ENCODE results near the gene NDUFB3.

Gene NDUFB3

DNA sequence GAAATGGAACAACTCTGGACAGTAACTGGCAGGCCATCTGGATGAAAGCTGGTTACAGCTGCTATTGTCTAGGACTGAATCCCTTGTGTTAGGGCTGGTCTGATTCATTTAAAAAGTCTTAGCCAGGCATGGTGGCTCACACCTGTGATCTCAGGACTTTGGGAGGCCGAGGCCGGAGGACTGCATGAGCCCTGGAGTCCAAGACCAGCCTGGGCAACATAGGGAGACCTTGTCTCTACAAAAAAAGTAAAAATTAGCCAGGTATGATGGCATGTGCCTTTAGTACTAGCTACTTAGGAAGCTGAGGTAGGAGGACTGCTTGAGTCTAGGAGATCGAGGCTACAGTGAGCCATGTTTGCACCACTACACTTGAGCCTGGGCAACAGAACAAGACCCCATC lies 28.7 kb downstream of the NDUFB3 start:
- DNase-seq, result no peak

DNA sequence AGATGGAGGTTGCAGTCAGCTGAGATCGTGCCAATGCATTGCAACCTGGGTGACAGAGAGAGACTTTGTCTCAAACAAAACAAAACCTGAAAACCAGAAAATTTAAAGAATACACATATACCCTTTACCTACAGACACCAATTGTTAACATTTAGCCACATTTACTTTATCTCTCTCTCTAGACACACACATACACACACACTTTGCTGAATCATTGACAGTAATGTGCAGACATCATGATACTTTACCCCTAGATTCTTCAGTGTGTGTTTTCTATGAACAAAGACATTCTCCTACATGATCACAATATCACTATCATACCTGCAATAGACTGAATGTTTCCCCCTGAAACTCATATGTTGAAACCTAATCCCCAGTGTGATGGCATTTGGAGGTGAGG lies 34.0 kb downstream of the NDUFB3 start:
- no peak for DNase-seq

DNA sequence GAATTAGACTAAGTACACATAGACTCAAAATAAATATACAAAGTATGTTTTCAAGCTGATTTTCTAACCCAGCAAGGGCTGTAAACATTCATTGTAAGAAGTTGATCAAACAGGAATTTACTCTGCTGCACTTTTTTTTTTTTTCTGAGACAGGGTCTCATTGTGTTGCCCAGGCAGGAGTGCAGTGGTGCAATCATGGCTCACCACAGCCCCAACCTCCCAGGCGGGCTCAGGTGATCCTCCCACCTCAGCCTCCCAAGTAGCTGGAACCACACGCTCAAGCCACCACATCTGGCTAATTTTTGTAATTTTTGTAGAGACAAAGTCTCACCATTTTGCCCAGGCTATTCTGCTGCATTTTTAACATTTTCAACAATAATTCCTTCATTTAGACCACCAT lies 35.8 kb downstream of the NDUFB3 start:
- no peak for DNase-seq

DNA sequence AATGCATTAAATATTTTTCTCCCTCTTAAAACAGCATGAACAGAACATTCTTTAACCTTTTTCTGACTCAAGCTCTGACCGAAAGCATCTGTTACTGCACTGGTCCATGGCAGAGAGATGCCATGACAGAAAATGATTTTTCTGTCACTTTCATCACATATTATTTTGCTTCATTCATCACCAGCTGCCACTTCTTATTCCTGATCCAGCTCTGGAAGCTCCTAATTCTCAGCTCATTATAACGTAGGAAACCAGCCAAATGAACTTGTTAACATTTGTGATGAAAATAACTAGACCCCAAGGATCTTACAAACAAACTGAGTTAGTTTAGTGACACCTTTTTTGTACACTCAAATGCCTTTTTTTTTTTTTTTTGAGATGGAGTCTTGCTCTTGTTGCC lies 36.5 kb downstream of the NDUFB3 start:
- no peak for DNase-seq

- DNase-seq, result no peak
Measured at GRCh38 chr2:201109186-201109585, 37.4 kb downstream of the NDUFB3 start.

DNA sequence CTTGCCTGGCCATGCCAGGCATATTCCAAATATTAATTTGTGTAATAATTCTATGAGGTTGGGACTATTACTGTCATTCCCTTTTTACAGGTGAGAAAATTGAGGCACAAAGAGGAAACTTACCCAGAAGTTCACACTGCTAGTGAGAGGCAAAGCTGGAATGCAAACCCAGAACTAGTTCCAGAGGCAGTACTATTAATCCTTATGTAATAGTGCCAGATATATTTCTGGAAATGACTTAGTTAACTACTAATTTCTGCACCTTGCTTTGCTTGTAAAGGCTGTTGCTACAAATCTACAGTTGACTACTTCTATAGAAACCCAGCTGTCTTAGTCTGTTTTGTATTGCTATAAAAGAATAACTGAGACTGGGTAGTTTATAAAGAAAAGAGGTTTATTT lies 38.8 kb downstream of the NDUFB3 start:
- DNase-seq, result no peak

DNA sequence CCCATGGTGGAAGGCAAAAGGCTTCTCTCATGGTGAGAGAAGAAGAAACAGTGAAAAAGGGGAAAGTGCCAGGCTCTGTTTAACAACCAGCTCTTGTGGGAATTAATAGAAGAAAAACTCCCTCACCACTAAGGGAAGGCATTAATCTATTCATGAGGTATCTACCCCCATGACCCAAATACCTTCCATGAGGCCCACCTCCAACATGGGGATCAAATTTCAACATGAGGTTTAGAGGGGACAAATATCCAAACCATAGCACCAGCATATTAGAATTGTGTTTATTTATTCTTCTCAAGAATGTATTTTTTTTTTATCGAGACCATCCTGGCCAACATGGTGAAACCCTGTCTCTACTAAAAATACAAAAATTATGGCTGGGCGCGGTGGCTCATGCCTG lies 39.3 kb downstream of the NDUFB3 start:
- DNase-seq, result no peak

DNA sequence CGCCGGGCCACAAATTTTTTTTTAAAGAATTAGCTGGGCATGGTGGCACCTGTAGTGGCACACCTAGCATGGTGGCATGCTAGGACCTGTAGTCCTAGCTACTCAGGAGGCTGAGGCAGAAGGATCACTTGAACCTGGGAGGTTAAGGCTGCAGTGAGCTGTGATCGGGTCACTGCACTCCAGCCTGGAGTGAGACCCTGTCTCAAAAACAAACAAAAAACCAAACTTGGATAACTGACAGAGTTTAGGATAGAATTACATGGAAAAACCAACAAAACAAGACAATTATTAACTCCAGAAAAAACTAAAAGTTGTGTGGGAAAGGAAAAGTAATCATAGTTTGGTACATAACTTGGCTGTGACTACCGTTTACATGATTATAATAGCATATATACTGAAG lies 42.5 kb downstream of the NDUFB3 start:
- no peak for DNase-seq

- DNase-seq, result no peak
Measured at GRCh38 chr2:201114846-201115245, 43.0 kb downstream of the NDUFB3 start.

DNA sequence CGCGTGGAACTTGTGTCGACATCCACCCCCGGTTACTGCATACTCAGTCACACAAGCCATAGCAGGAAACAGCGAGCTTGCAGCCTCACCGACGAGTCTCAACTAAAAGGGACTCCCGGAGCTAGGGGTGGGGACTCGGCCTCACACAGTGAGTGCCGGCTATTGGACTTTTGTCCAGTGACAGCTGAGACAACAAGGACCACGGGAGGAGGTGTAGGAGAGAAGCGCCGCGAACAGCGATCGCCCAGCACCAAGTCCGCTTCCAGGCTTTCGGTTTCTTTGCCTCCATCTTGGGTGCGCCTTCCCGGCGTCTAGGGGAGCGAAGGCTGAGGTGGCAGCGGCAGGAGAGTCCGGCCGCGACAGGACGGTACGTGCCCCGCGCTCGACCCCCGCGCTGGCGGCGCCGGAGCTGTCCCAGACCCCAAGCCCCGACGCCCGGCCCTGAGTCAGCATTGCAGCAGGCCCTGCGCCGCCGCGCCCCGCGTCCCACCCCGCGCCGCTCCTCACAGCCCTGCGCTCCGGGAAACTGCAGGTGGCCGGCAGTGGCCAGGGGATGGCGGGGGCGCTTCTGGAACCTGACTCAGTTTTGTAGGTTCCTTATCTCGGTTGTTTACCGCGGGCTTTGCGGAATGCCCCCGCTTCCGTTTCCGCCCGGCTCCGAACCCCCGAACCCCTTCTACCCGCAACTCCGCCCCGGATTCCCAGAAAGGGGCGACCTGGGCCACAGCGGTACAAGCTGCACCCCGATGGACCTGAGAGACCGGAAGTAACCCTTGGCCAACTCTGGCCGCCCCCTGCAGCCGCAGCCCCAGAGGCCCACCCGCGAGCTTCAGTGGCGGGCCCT lies 44.5 kb downstream of the NDUFB3 start, which contains the start of gene CFLAR:
CFLAR (plus strand) TSS at position 50 of the 844 bp plus-strand sequence. CDS start 13,702 bp downstream, outside the sequence.
- DNase-seq, result peak; percentile 76

- peak; percentile 73 for DNase-seq
Measured at GRCh38 chr2:201116959-201117734, 45.3 kb downstream of the NDUFB3 start.

- peak; percentile 1 for DNase-seq
Measured at GRCh38 chr2:201117735-201118094, 45.9 kb downstream of the NDUFB3 start.

DNA sequence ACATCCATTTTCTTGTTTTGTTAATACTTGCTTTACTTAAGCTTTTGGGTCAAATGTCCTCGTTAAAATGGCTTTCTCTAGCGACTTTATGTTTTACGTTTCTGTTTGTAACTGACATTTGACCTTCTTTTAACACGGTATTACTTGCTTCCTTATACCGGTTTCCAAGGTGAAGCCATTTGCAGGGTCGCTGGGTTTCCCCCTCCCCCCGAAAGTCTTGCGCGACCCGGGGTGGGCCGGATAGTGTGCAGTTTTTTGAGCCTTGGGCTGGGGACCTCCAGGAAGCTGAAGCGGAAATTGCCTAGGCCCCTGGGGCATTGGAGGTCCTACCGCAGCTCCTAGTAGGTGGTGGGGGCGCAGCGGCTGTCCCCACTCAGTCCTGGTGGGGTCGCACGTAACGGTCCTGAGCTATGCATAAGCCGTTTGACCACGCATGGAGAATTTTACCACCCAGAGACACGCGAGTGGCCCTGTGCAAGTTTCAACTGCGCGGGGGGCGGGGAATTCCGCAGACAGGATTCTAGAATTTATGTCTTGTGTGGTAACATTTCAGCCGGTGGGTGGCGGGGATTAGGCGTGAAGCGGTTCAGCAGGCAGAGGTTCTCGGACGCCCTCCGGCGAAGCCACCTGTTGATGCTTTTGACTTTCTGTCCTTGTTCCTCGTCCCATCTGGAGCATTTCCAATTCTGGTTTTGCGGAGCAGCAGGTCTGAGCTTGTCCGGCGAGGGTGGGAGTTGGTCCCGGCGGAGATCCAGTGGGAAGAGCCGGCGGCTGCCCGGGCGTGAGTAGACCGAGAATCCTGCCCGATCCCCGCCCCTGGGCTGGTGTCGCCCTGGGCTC lies 46.5 kb downstream of the NDUFB3 start:
- DNase-seq, result peak; percentile 67

- DNase-seq, result peak; percentile 36
Measured at GRCh38 chr2:201118961-201119854, 47.4 kb downstream of the NDUFB3 start.

DNA sequence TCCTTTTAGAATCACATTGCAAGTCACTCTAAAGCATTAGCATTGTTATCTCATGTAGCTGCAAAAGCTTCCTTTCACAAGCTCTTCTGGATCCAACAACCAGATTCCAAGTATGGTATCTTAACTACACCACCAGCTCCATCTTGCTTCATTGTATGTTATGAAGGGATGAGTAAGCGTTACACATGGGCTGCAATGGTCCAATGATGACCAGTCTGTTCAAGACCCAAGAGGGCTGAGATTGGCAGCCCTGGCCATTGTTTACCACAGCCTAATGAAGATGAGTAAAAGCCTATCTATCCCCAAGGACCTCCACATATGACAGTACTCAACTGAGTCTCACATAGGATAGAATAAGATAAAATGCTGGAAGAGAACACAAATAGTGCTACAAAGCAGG lies 50.5 kb downstream of the NDUFB3 start:
- DNase-seq, result no peak

DNA sequence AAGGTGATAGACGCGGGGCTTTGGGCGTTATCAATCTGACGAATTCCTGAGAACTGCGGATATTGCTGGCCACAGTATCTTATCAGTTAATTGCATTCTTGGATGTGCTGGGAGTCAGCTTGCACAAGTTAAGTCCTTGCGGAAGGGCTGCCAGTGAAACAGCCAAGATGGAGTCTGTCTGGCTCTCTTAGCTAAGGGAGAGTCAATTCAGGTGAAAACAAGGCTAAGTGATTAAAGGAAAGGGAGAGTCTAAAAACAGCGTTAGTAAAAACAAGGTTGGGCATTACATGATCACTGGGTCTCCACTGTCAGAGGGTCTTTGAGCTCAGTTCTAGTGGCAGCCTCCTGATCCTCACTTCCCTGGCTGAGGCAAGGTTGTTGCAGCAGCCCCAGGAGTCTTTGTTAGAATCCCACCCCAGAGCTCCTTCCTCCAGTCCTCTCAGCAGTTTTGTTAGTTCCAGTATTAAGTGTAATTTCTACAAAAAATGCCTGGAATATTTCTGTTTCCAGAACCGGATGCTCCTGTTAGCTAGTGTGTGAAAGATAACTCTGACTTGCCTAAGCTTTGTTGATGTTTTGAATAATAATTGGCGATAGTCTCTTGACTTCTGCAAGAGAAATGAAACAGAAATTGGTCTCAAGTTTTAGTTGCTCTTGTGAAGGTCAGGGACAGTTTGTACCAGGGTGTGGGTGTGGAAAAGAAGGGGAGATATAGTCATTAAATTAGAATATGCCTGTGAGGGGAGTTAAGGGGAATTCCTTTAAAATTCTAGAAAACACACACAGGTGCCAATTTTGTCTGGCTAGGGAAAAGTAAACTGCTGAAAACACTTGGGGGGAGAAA lies 54.7 kb downstream of the NDUFB3 start:
- peak; percentile 43 for DNase-seq

GRCh38 chr2:201127152-201127511 lies 55.3 kb downstream of the NDUFB3 start:
- no peak for DNase-seq

DNA sequence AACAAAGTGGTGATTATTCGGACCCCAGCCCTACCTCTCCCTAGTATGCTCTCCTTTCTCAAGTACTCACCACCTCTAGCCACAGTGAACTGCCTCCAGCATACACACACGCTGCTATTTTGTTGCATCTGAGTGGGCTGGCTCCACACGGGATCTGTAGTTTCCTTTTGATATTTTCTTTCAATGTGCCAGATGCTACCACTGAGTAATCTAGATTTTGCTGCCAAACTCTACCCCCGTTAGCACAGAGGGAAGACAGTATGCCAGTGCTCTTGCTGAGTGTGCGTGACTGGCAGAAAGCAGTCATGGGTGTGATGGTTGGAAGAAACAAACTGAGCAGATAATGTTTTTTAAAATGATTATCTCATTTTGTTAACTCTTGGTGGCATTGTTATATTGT lies 55.8 kb downstream of the NDUFB3 start:
- DNase-seq, result peak; percentile 33

GRCh38 chr2:201128033-201128432 lies 56.2 kb downstream of the NDUFB3 start:
- DNase-seq, result no peak

DNA sequence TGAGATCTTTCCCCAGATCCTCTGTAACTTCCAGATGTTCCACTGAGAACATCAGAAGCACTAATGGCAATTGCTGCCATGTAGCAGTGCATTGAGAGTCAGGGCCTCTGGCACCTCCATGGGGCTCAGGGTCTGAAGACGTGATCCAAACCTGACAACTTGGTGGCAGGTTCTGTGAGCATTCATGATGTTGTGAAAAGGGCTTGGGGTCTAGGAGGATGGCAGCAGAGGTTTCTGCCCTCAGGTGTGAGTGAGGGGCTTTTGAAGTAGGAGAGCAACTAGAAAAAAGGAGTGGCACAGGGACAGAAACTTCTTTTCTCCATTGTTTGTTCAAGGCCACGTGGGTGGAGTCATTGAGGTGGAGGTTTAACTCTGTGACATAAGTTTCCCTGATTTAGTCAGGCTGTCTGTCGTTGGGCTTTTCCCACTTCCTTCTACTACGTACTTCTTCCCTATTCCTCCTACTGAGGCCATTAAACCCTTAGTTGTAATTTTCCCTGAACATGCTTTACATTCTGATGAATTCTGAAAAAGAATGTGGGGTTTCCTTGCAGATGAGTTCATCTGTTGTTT lies 57.2 kb downstream of the NDUFB3 start:
- DNase-seq, result peak; percentile 56
